NCI-H1694 treated with DMSO at 0.1 percent for 48 hours (cell line): Measurements from ENCODE around the gene ARL6IP1.
A peak's percentile ranks its signal among the peaks of the same experiment; 100 is the strongest.

Experiments used
- DNase-seq: peaks from one replicate; lab custom pipeline; 2025; lab: John Stamatoyannopoulos, UW

Gene ARL6IP1

DNA sequence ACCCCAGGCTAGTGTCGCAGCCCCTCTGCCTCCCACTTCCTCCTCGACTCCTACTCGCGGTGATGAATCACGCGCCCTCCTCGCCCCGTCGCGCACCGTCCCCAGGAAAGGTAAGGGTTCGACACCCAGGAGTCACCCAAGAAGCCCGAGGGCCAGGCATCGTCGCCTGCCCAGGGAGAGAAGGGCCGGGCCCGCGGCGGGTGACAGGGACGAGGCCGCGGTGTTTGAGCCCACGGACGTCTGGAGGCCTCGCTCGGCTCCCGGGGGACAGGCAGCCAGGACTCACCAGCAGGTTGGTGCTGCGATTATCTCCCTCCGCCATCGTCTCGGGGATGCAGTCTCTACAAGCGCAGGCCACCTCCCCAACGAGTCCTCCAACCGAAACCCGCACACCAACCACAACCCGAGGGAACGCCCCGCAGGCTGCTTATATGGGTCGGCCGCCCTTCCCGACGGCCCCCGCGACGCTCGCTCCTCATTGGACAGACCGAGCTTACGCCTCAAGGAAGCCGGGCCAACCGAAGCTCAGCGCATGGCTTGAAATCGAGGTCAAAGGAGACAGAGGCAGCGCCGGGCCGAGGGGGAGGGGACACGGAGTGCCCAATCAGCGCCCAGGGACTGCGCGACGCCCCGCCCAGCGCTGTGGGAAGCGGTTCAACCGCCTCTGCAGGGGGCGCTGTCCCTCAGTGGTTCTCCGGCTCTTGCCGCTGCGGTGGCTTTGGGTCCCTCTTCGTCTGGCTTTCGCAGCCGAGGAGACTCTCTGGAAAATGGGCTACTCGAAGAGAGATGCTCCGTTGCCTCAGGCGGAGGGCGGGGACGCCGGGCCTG, at the start of gene ARL6IP1:
TSS of gene ARL6IP1 (minus strand) at position 405 of the 828 bp plus-strand sequence. CDS start at position 322, 83 bp downstream.
- peak; percentile 97 for DNase-seq

DNA sequence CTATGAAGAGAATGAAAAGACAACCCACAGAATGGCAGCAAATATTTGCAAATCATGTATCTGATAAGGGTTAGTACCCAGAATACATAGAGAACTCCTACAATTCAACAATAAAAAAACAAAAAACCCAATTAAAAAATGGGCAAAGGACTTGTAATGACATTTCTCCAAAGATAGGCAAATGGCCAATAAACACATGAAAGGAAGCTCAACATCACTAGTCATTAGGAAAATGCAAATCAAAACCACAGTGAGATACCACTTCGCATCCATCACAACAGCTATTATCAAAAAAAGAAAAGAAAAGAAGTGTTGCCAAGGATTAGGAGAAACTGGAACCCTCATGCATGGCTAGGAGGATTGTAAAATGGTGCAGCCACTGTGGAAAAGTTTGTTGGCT, 45.1 kb upstream of the ARL6IP1 start:
- DNase-seq: no peak

DNA sequence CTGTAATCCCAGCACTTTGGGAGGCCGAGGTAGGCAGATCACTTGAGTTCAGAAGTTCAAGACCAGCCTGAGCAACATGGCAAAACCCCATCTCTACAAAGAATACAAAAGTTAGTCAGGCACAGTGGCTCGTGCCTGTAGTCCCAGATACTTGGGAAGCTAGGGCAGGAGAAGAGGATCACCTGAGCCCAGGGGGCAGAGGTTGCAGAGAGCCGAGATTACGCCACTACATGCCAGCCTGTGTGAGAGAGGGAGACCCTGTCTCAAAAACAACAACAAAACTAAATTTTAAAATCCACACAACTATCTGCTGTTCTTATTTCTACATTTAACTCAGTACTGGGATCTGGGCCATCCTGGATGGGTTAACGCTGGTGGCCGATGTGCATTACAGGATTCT, 41.2 kb upstream of the ARL6IP1 start:
- DNase-seq: no peak

DNA sequence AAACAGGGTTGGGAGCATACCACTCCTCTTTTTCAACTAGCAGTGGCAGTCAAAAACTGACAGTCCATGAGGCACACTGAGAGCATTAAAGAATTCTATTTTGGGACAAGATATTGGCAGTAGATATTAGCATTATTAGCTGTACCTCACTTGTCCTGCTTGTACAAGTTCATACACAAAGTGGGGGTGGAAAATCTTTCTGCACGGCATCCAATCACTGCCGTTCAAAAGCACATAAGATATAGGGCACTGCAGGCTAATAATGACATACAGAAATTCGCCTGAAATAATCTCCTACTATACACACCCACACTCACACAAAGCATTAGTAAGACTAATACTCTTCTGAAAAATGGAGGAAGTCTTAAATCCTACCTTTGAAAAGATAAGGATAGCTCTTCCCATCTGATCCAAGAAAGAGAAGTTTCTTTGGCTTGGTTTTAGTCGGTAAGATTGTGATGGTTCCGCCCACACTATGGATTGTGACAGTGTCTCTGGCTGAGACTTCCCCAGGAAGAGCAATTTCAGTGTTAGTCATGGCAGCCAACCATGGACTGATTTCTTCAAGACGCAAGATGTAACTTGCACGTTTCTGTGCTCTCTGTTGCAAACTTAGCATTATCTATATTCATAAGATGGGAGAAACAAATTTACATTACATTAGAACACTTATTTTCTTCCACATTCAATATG, 40.6 kb upstream of the ARL6IP1 start:
- no peak for DNase-seq

DNA sequence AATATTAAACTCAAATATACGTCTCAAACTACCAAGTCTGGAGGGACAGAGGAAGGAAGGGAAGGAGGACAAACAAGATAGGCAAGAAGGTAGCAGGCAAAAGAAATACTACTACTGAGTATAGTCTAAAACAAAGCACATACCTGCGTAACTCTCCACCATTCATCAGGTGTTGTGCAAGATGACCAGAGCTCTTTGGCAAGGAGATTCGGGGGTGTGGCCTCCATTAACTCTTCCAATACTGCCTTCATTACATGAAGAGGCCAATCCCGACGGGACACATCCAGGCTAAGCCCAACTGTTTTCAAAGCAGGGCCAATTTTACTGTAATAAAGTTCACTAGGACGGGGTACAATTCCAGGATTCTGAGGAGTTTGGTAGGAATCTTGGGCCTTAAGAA, 38.2 kb upstream of the ARL6IP1 start:
- DNase-seq: no peak

DNA sequence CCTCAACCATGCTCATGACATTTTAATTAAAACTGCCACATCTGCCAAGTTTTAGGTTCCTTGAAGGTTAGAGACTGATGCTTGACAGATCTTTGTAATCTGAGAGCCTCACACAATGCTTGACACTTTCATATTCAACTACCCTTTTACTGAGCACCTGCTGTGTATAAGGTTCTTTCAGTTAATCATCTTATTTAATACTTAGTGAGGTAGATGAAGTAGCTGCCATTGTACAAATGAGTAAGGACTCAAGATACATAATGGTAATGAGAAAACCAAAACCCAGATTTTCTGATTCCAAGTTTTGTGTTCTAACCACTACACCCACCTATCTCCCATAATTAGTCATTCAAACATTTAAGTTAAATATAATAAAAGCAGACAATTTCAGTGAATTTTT, 35.4 kb upstream of the ARL6IP1 start:
- no peak for DNase-seq

DNA sequence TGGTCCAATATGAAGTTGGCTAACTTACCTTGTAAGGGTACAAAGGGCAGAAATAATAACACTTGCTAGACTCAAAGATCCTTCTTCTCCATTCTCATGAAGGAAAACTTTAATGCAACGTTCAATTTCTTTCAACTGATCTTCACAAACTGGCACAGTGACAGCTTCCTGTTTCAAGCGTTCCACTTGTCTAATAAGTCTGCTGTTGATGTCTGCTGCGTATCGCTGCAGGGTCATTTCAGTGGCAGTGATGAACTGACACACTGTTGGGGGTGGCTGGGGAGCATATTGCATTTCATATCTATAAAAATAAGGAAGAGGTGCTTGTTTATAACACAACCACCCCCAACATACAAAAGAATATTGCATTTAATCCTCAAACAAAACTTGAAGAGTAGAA, 33.5 kb upstream of the ARL6IP1 start:
- no peak for DNase-seq

DNA sequence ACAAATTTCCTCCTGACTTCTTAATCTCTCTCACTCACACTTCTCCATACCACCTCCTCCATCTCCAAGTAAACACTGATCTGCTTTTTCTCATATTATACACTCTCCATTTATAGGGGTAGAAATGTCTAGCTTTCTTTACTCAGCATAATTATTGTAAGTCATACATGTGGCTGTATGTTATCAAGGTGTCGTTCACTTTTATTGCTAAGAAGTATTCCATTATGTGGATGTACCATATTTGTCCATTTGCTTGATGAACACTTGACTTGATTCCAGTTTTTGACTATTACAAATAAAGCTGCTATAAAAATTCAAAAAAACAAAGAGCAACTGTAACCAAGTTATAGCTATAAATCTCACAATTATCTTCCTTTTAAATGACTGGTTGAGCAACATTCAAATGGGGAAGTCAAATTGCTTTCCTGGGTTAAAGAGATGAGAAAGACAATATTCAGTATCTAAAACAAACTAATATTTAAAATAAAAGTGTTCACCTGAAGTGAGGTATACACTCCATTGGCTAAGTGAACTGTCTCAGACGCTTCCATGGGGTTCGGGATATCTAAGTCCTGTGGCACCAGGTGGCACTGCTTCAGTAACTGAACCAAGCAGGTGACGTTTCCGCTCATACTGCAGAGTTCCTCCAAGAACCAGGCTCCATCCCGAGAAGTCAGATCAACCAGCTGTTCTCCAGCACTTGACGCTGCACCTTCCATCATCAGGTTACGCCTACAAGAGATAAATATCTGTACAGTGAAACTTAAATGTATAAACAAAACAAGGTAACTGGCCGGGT, 32.6 kb upstream of the ARL6IP1 start:
- DNase-seq: no peak

DNA sequence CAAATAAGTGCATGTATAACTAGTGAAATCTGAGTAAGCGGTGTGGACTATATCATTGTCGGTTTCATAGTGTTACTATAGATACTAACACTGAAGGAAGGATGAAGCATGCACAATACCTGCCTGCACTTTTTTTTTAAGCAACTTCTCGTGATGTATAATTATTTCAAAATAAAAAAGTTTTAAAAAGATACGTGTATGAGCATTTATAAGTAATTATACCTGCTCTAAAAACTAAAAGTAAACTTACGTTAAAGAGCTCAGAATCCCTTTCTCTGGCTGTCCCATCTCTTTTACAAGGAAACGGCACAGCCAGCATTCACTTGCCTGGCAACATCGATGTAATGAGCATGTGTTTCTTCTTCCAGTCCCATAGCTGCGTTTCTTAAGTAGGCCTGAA, 31.3 kb upstream of the ARL6IP1 start:
- DNase-seq: no peak

DNA sequence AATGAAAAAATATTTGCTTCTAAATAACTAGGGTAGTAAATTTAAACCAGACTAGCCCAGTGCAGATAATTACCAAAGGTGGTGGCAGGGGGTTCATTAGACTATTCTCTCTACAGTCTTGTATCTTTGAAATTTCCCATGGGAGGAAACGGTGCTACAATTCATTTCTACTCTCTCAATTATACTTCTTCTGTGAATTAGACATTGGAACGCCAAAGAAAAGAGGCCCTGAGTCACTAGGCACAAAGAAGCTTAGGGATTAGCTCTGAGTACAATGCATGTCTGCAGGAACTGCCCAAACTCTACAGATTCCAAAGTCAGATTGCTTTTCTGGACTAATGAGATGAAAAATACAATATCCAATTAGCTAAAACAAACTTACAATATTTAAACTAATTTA, 30.7 kb upstream of the ARL6IP1 start:
- DNase-seq: no peak

DNA sequence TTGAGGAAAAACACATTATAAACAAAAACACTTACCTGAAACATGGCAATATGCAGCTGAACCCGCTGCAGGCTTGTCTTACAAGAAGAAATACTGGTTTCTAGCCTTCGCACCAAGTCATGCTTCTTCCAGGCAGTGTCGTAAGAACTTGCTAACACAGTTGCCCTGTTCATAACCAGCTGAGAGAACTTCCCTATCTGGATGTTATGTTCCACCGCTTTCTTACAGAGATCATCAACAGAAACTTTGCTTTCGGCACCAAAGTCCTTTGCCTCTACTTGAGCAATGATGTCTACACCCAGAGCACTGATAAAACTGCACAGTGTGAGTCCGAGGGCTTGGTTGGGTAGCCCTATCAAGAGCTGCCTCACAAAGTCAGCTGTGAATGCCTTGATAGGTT, 27.9 kb upstream of the ARL6IP1 start:
- no peak for DNase-seq

DNA sequence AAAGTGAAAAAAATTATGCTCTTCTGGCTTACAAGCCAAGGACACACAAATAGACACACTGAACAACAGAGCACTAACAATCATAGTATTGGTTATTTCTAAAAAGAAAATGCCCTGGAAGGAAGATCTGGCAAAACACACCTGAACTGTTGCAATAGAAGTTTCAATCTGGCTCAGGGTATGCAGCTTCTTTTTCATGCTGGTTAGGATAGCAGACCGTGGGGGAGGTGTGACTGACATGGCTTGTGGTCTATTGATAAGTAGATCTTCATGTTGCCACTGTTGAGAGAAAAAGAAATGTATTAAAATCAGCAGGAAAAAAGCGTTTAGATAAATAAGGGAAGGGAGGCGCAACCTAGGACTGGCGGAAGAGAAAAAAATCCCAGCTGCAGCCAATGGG, 26.5 kb upstream of the ARL6IP1 start:
- DNase-seq: no peak

DNA sequence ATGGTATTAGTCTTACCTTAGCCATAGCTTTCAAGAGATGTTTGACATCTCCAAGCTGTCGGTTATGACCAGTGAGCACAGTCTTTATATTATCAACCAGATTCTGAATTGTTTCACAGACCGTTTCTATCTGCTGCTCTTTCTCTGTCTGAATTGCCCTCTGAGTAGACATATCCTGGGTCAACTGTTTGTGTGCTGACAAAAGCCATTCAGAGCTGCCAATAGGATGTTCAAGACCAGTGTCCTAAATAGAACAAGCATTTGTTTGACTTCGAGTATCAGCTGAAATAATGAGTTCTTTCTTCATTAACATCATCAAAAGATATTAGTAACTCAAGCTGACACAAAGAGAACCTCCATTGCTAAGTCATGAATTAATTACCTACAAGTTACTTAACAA, 14.9 kb upstream of the ARL6IP1 start:
- DNase-seq: no peak

DNA sequence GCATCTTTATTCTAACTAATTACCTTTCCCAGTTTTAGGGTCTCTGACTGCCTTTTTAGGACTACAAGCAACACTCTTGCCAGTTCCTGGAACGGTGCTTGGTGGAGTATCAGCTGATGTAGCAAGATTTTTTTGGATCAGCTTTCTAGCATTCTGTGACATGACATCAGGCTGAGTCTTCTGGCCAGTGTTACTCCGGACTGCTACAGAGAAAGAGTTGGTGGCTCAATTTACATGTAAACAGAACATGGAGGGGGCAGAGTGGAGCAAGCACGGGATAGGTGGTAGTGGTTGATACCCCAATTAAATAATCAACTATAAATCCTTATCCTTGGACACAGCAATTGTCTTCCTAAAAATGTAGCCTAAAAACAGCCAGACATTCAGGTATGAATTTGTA, 10.6 kb upstream of the ARL6IP1 start:
- no peak for DNase-seq

DNA sequence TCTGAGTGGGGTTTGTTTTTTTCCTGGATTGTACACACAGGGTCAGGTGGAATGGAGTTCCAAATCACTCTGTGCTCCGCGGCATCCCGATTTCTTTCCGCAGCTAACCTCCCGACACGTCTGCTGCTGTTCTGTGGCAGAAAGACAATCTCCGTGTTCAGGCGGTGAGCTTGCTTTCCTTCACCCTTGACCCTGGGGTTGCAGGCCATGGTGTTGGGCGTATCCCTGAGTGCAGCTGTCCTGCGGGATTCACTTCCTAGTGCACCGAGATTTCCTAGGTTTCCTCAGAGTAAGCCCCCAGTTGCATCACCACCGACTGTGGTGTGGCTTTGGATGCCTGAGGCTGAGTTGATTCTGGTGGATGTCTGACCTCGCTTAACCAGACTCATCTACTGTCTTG, 7.8 kb upstream of the ARL6IP1 start:
- no peak for DNase-seq

DNA sequence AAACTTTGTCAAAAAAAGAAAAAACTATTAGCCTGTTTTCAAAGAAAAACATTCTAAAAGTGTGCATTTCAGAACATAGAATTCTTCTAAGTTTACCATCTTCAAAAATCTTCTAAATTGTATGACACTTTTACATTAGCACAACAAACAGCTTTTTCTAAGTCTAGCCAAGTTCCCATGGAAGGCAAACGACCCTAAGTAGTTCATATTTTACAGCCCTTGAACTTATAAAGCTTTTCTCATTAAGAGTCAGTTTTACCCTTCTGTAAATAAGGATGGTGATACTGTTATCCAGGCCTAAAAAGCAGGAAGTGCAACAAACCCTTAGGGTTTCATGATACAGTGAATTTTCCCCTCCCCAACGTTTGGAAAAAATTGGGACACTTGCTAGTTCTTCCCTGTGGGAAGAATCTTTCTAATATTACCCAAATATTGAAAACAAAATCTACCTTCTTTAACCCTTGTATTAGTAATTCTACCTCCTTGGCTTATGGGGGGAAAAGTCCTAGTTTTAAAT, 4.0 kb upstream of the ARL6IP1 start:
- no peak for DNase-seq

DNA sequence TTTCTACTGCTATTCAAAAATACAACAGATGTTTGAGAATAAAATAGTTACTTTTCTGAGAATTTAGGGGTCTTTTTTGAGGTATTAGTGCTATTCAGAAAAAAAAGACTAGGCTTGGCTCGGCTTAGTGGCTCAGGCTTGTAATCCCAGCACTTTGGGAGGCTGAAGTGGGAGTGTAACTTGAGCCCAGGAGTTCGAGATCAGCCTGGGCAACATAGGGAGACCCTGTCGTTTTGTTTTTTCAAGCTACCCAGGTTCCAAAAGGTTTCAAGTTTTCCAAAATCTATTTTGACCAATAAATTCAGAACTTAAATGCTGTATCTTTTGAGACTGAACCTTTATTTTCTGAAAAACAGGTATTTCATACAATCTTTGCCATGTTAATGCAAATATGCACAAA, 3.2 kb upstream of the ARL6IP1 start:
- no peak for DNase-seq

DNA sequence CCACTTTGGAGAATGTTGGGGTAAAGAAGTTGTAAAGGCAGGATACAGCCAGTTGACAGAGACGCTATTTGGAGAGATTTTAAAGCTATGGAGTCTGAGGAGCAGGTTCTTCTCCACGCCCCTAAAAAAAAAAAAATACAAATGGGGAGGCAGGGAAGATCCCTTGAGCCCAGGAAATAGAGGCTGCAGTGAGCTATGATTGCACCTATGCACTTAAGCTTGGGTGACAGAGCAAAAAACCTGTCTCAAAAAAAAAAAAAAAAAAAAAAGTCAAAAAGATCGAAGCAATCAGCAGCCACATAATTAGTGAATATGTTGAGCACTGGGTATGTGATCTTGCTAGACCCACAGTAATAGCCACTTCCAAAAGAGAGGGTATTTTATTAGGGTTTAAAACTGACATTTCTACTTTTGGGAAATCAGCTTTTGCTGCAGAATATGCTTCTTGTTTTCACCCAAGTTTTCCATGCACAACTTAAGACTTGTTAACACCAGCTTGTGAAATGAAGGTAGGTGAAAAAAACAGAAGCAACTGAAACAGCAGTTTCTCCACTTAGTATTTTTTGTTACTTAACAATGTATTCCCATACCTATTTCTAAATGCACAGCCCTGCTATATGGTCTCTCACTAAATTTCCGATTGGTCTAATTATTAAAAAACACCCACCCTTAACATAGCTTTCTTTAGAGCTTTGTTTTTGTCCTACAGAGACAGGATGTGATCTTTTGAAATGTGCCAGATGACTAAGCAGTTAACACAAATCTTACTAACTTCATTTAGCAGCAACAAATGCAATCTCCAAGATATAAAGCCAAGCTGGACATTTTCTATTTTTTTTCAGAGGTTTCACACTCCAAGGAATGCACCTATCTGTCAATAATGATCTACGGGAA, 2.5 kb upstream of the ARL6IP1 start:
- DNase-seq: no peak

DNA sequence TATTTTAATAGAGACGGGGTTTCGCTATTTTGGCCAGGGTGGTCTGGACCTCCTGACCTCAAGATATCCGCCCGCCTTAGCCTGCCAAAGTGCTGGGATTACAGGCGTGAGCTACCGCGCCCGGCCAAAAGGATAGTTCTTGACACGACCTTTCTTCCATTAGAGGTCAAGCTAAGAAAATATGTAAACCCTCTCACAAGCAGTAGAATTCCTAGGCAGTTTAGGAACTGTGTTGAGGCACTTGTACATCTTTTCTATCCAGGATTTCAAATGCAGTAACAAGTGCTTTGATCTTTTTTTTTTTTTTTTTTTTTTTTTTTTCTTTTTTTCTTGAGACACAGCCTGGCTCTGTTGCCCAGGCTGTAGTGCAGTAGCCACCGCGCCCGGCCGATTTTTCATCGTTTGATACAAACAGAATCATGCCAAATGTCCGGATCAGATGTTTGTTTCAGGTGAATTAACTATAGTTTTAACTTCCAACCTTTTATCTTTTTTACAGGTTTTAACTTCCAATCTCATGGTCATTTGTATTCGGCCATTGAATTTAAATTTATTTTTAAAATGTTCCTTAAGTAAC, 1.5 kb upstream of the ARL6IP1 start:
- DNase-seq: no peak

DNA sequence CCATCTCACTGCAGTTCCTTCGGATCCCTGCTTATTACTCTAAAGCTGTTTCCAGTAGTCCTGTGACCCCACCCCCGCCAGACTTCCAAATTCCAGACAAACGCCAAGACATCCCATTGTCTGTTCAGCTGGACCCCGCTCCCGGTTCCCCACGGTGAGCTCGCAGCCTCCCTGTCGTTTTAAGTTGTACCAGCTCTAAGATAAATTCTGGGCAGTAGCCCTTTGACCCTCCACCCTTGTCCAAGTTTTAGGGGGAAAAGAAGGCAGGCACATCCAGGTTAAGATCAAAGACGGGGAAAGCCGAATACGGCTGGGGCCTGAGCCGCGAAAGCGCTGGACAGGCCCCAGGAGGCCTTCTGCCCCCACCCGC, 589 bp downstream of the ARL6IP1 start:
- DNase-seq: no peak

DNA sequence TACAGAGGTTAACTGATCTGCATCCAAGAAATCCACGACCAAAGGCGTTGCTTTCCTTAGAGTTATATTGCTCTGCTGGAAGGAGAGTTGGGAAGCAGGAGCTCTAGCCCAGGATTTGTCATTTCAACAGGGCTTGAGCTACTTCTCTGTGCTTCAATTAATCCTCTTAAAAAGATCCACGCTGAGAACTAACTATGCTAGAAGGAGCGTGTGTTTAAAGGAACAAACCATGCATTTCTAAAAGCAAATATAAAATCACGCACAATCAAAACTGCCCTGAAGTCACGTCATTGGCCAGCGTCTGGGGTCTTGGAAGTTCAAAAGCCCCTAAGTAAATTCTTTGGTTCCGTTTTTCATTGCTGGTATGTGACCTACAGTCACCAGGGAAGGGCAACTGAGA, 1.1 kb downstream of the ARL6IP1 start:
- no peak for DNase-seq
